Body of pancreas (tissue), 4 donors: ENCODE data around the gene PSMD5. TPM values are rescaled to one million over a fixed set of nuclear protein-coding genes. Genes with fewer than 3 reads are reported as not detected.

Source experiments
- ATAC-seq: fragments of 150-250 bp; one replicate; pipeline ENCODE4 v1.9.1; 2016
- DNase-seq, 4 donors: peaks; one replicate each; pipeline ENCODE4 v3.0.0-alpha.2; 2019
- H3K27ac ChIP-seq, 4 donors: fragments of 200-600 bp; sonication (generic); 1 replicate in 3 of 4; 2 replicates in 1 of 4; pipeline versions ENCODE4 v1.5.1 to v1.6.1; 2016 to 2019; ENCODE audit warnings: mild to moderate bottlenecking in 1 of 4, mixed read lengths in 1 of 4, moderate library complexity in 1 of 4
- H3K27me3 ChIP-seq, 2 donors: fragments of 200-600 bp; sonication (generic); one replicate each; pipeline ENCODE4 v1.6.0; 2016; ENCODE audit warnings: mild to moderate bottlenecking in 1 of 2
- H3K36me3 ChIP-seq, 2 donors: fragments of 200-600 bp; sonication (generic); replicated peaks in 1 of 2; 2 replicates each; pipeline ENCODE4 v1.5.1; 2016; ENCODE audit warnings: low read depth in 2 of 2; ENCODE audit not compliant: insufficient read depth in 1 of 2
- H3K4me1 ChIP-seq: fragments of 200-600 bp; sonication (generic); one replicate; pipeline ENCODE4 v1.6.0; 2016
- H3K4me3 ChIP-seq, 2 donors: fragments of 200-600 bp; sonication (generic); 1 replicate in 1 of 2; 2 replicates in 1 of 2; pipeline ENCODE4 v1.5.1; 2016 to 2019
- H3K9me3 ChIP-seq, 3 donors: fragments of 200-600 bp; sonication (generic); 1 replicate in 2 of 3; 2 replicates in 1 of 3; pipeline ENCODE4 v1.5.1; 2016
- CTCF ChIP-seq, 7 experiments: fragments of 450-650 bp in 4 of 7; fragments of 200-600 bp in 3 of 7; sonication (generic) in 3 of 7; IDR thresholded peaks; one replicate each; pipeline ENCODE4 v1.5.1; 2016 to 2019; ENCODE audit warnings: antibody characterized with exemption in 7 of 7
- POLR2A ChIP-seq, 3 donors: fragments of 450-650 bp; IDR thresholded peaks; one replicate each; pipeline ENCODE4 v1.6.1; 2016; ENCODE audit warnings: antibody characterized with exemption in 3 of 3, mild to moderate bottlenecking in 2 of 3
- WGBS, 2 donors: methylation state at CpG; one replicate each; pipeline ENCODE4 v1.1.5; 2017; 5-methylcytosine and 5-hydroxymethylcytosine counted together
- intact Hi-C: fragments of 100-400 bp; cut with DNase I; formaldehyde crosslinking; loops from one replicate; pipeline ENCODE4 v1.15.1; 2023
- total RNA-seq, 2 donors: library from RNA; depleted of rRNA; stranded (reverse); fragments of >200 nt; gene quantifications; one replicate each; pipeline ENCODE4 v1.1.0, GENCODE V29; 2016

PSMD5 gene
- total RNA-seq, 2 donors from 2014 or later, result 20.8 to 31.0 TPM

DNA sequence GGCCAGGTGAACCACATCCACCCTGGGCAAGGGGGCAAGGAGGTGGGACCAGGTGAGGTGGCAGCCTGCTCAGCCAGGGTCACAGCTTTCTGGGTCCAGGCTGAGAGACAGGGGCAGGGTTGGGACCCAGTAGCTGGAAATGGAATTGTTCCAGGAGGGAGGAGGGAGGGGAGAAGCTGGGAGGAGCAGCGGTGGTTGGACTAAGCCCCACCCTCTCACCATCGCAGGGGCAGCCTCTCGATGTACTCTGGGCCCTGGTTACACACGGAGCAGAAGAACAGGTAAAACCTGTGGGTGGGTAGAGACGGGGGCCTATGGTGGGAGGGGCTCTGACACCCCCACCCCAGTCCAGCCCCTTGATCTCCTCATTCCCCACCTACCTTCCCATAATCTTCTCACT, 23.1 kb upstream of the PSMD5 start:
- TF ChIP-seq CTCF (IDR thresholded peaks at IDR 0.05), result no peak
- TF ChIP-seq POLR2A (IDR thresholded peaks at IDR 0.05), result no peak
- H3K9me3 ChIP-seq, result no peaks in the 10 kb centered on the region
- H3K4me3 ChIP-seq, result no peak overlapping the region
- H3K27ac ChIP-seq, result no peak overlapping the region
- H3K36me3 ChIP-seq, result no peaks in the 10 kb centered on the region
- no peaks in the 10 kb centered on the region for H3K27me3 ChIP-seq
- peaks cover 12% of the 10 kb centered on the region for H3K4me1 ChIP-seq
- intact Hi-C loops, result no loop called here
- ATAC-seq (no peak), DNase-seq (no peak)
- 63 to 73% methylated on average over 5 of the region's 5 CpGs for WGBS, 2 donors

DNA sequence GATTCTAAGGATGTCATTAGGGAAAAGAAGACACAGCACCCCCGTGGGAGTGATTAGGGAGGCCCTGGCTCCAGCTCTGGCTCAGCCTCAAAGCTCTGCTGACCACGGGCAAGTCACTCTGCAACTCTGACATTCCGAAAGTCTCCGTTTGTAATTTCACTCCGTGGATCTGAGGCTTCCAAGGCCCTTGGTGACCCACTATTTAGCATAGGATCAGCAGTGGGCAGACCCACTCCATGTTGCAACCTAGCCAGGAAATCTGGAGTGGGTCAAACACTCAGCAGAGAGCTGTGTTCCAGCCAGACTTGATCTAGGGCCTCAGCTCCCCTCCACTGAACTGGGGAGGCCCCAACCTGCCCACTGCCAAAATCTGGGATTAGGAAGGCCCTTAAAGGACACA, 22.5 kb upstream of the PSMD5 start:
- no peak for TF ChIP-seq POLR2A (IDR thresholded peaks at IDR 0.05)
- no peak for TF ChIP-seq CTCF (IDR thresholded peaks at IDR 0.05)

GRCh38 chr9:120864719-120865118, 22.0 kb upstream of the PSMD5 start:
- Histone ChIP-seq H3K27ac (no peak overlapping the region), H3K4me1 (peaks cover 12% of the 10 kb centered on the region), H3K36me3 (no peaks in the 10 kb centered on the region), H3K4me3 (no peak overlapping the region), H3K9me3 (no peaks in the 10 kb centered on the region), H3K27me3 (no peaks in the 10 kb centered on the region)
- intact Hi-C loops, result no loop called here
- WGBS, 2 donors, result 85 to 86% methylated on average over 5 of the region's 5 CpGs
- DNase-seq (no peak), ATAC-seq (no peak)
- TF ChIP-seq CTCF (IDR thresholded peaks at IDR 0.05) (no peak), POLR2A (IDR thresholded peaks at IDR 0.05) (no peak)

More for the DNA sequence above, 22.5 kb upstream of the PSMD5 start:
- H3K36me3 ChIP-seq, result no peaks in the 10 kb centered on the region
- intact Hi-C loops, result no loop called here
- ATAC-seq (no peak), DNase-seq (no peak)
- WGBS, 2 donors, result 73 to 87% methylated on average over 5 of the region's 5 CpGs
- H3K4me1 ChIP-seq, result peaks cover 12% of the 10 kb centered on the region
- no peak overlapping the region for H3K4me3 ChIP-seq
- no peak overlapping the region for H3K27ac ChIP-seq
- H3K9me3 ChIP-seq, result no peaks in the 10 kb centered on the region
- no peaks in the 10 kb centered on the region for H3K27me3 ChIP-seq

DNA sequence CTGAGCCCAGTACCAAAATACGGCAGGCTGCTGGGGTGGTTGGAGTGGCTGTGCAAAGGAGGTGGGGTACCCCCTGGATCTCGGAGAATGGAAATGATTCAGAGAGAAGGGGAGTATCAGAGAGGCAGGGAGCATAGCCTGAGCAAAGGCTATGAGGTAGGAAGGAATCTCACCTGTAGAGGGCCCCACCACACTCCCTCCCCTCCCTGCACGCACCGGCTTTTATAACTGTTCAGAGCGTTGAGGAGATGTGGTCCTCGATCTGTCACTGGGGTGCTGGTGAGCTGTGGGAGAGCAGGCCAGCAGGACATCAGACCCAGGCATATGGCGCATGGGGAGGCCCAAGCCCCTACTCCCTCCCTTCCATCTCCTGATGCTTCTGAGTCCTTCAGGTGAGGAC, 21.1 kb upstream of the PSMD5 start:
- H3K9me3 ChIP-seq, result no peaks in the 10 kb centered on the region
- TF ChIP-seq CTCF (IDR thresholded peaks at IDR 0.05), result no peak
- TF ChIP-seq POLR2A (IDR thresholded peaks at IDR 0.05), result no peak
- ATAC-seq (no peak), DNase-seq (no peak)
- intact Hi-C loops, result no loop called here
- H3K27ac ChIP-seq, result no peak overlapping the region
- H3K27me3 ChIP-seq, result no peaks in the 10 kb centered on the region
- H3K4me1 ChIP-seq, result peaks cover 6% of the 10 kb centered on the region
- WGBS, 2 donors, result 85 to 94% methylated on average over 7 of the region's 7 CpGs
- no peaks in the 10 kb centered on the region for H3K36me3 ChIP-seq
- H3K4me3 ChIP-seq, result no peak overlapping the region

- 89 to 96% methylated on average over 8 to 12 of the region's 12 CpGs for WGBS, 2 donors
- no peaks in the 10 kb centered on the region for H3K27me3 ChIP-seq
- peaks cover 3% of the 10 kb centered on the region for H3K4me1 ChIP-seq
- DNase-seq (no peak), ATAC-seq (no peak)
- TF ChIP-seq CTCF (IDR thresholded peaks at IDR 0.05), result no peak
- no peak for TF ChIP-seq POLR2A (IDR thresholded peaks at IDR 0.05)
- no peak overlapping the region for H3K27ac ChIP-seq
- intact Hi-C loops, result no loop called here
- H3K9me3 ChIP-seq, result no peaks in the 10 kb centered on the region
- no peak overlapping the region for H3K4me3 ChIP-seq
- H3K36me3 ChIP-seq, result no peaks in the 10 kb centered on the region
Observed at GRCh38 chr9:120862452-120862851, 19.7 kb upstream of the PSMD5 start.
